ENCODE measurements around the gene BACH1.

The BACH1 gene

DNA sequence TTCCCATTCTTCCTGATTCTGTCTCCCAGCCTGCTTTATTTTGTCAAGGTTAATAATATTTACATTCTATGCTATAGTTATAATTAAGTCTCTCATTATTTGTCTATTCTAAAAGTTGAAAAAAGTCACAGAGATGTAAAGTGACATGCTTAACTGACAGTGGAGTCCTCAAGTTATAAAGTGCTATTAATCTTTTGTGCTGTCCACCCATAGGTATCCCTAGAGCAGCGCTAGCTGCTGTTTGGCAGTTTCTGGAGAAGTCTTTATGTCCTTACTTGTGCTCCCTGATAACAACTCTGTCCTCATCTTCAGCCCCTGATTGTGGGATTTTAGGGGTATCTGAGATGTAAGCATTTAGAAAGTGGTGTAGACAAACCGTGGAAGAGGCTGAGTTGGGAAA is 13.1 kb downstream of the BACH1 start:
- Histone ChIP-seq H3K4me1 (ENCODE audit: control insufficient read depth in 1 of 2, insufficient read depth in 2 of 2, low read length in 2 of 2) (peaks cover 6 to 10% of the 10 kb centered on the region in 2 donors), H3K4me3 (ENCODE audit: low read depth in 1 of 2, low read length in 2 of 2) (no peak overlapping the region), H3K36me3 (ENCODE audit: control insufficient read depth in 1 of 2, insufficient read depth in 2 of 2, low read length in 2 of 2) (no peaks in the 10 kb centered on the region), H3K27me3 (ENCODE audit: control insufficient read depth in 1 of 2, insufficient read depth in 2 of 2, low read length in 2 of 2) (no peaks in the 10 kb centered on the region), H3K9ac (ENCODE audit: low read depth in 1 of 2, low read length in 2 of 2) (no peak overlapping the region), H3K27ac (ENCODE audit: low read depth, low read length) (no peak overlapping the region), H3K9me3 (ENCODE audit: control insufficient read depth in 1 of 2, low read length in 2 of 2) (no peaks in the 10 kb centered on the region)

GRCh38 chr21:29312981-29313380 is 14.3 kb downstream of the BACH1 start:
- H3K9me3 ChIP-seq (ENCODE audit: control insufficient read depth in 1 of 2, low read length in 2 of 2) = no peaks in the 10 kb centered on the region
- no peak overlapping the region for H3K4me3 ChIP-seq (ENCODE audit: low read depth in 1 of 2, low read length in 2 of 2)
- H3K4me1 ChIP-seq (ENCODE audit: control insufficient read depth in 1 of 2, insufficient read depth in 2 of 2, low read length in 2 of 2) = peaks cover 2 to 4% of the 10 kb centered on the region in 2 donors
- H3K9ac ChIP-seq (ENCODE audit: low read depth in 1 of 2, low read length in 2 of 2) = no peak overlapping the region
- no peak overlapping the region for H3K27ac ChIP-seq (ENCODE audit: low read depth, low read length)
- H3K27me3 ChIP-seq (ENCODE audit: control insufficient read depth in 1 of 2, insufficient read depth in 2 of 2, low read length in 2 of 2) = no peaks in the 10 kb centered on the region
- H3K36me3 ChIP-seq (ENCODE audit: control insufficient read depth in 1 of 2, insufficient read depth in 2 of 2, low read length in 2 of 2) = no peaks in the 10 kb centered on the region

DNA sequence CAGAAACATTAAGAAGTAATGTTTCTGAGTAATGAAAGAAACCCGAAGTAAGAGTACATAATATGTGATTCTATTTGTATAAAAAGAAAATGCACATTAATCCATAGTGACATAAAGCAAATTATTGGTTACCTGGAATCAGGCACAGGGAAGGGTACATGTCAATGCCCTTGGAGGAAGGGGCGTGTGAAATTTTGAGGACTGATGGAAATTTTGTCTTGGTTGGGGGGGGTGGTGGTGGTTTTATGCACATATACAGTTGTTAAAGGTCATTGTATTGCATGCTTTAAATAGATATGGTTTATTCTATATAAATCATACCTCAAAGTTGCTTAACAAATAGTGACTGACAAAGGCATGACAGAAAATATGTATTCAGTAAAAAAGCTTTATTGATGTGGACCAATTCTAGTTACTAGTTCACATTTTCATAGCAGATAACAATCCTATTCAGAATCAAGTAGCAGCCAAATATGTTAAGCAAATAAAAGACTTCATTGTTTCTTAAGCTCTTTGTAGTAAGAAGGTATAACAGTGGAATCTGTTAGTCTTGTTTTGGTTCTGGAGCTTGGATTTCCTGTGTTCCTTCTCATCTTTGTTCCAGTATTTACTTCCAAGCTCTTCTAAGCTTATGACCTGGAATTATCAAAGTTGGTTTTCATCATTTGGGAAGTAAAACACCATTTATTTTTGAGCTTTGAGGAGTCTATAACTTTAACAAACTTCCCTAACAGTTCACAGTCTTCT is 15.1 kb downstream of the BACH1 start:
- peaks cover 4 to 9% of the 10 kb centered on the region in 2 donors for H3K4me1 ChIP-seq (ENCODE audit: control insufficient read depth in 1 of 2, insufficient read depth in 2 of 2, low read length in 2 of 2)
- H3K36me3 ChIP-seq (ENCODE audit: control insufficient read depth in 1 of 2, insufficient read depth in 2 of 2, low read length in 2 of 2) = no peaks in the 10 kb centered on the region
- H3K9me3 ChIP-seq (ENCODE audit: control insufficient read depth in 1 of 2, low read length in 2 of 2) = no peaks in the 10 kb centered on the region
- no peaks in the 10 kb centered on the region for H3K27me3 ChIP-seq (ENCODE audit: control insufficient read depth in 1 of 2, insufficient read depth in 2 of 2, low read length in 2 of 2)
- no peak overlapping the region for H3K4me3 ChIP-seq (ENCODE audit: low read depth in 1 of 2, low read length in 2 of 2)
- H3K27ac ChIP-seq (ENCODE audit: low read depth, low read length) = no peak overlapping the region
- no peak overlapping the region for H3K9ac ChIP-seq (ENCODE audit: low read depth in 1 of 2, low read length in 2 of 2)

DNA sequence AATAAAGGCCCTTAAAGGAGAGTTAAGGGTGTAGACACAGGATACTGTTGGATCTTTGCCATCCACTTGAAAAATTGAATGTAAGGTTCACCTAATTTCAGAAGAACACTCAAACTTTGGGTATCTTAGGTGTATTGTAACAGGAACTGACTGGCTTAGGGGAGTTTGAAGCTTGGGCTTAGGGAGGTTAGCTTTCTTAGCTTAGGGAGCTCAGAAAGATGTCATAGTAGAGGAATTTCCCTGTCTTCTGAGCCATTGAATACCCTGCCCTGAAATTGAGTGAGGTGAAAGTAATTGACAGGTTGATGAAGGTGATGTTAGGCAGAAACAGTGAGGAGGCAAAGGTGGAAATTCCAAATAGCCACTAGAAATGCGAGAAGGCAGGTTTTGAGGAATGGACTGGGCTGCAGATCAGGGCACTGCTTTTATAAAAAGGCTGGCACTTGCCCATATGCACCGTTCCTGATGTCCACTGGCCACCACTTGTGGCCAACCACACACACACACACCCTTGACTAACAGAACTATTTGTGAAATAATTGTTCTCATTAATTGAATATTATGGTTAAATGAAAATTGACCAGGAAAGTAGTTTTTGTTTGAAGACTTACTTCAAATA is 16.5 kb downstream of the BACH1 start:
- Histone ChIP-seq H3K4me1 (ENCODE audit: control insufficient read depth in 1 of 2, insufficient read depth in 2 of 2, low read length in 2 of 2) (peaks cover 12 to 17% of the 10 kb centered on the region in 2 donors), H3K4me3 (ENCODE audit: low read depth in 1 of 2, low read length in 2 of 2) (no peak overlapping the region), H3K9ac (ENCODE audit: low read depth in 1 of 2, low read length in 2 of 2) (no peak overlapping the region), H3K9me3 (ENCODE audit: control insufficient read depth in 1 of 2, low read length in 2 of 2) (no peaks in the 10 kb centered on the region), H3K36me3 (ENCODE audit: control insufficient read depth in 1 of 2, insufficient read depth in 2 of 2, low read length in 2 of 2) (no peaks in the 10 kb centered on the region), H3K27ac (ENCODE audit: low read depth, low read length) (no peak overlapping the region), H3K27me3 (ENCODE audit: control insufficient read depth in 1 of 2, insufficient read depth in 2 of 2, low read length in 2 of 2) (no peaks in the 10 kb centered on the region)

DNA sequence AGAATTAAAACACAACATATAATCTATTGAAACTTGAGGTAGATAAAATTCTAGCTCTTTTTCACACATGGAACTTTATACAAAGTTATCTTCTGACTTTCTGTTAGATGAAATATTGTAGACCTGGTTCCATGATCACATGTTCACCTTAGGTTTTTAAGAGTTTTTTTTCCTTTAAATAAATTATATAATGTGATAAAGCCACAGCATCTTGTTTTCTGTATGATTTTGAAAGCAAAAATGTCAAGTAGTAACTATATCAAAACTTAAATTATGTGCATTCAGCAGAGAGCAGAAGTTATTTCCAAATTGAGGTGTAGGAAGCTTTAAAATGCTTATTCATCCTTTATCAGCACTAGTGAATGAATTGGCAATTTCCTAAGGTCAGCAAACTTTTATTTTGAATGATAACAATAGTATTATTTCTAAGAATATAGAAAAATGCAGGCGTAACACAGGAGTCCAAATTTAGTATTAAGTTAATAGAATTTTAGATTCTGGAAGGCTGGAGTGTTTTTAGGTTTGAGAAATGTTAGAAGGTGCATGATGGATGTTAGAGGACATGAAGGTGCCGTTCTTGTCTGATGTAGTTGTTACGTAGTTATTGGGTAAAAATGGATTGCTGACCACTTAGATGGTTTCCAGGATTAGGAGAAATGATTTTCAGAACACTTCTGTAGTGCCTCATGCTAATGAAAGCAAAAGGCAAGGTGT is 17.5 kb downstream of the BACH1 start:
- no peak overlapping the region for H3K4me3 ChIP-seq (ENCODE audit: low read depth in 1 of 2, low read length in 2 of 2)
- no peak overlapping the region for H3K9ac ChIP-seq (ENCODE audit: low read depth in 1 of 2, low read length in 2 of 2)
- H3K27me3 ChIP-seq (ENCODE audit: control insufficient read depth in 1 of 2, insufficient read depth in 2 of 2, low read length in 2 of 2) = no peaks in the 10 kb centered on the region
- H3K36me3 ChIP-seq (ENCODE audit: control insufficient read depth in 1 of 2, insufficient read depth in 2 of 2, low read length in 2 of 2) = peaks cover 2% of the 10 kb centered on the region in 2 donors
- no peak overlapping the region for H3K27ac ChIP-seq (ENCODE audit: low read depth, low read length)
- peaks cover 12 to 17% of the 10 kb centered on the region in 2 donors for H3K4me1 ChIP-seq (ENCODE audit: control insufficient read depth in 1 of 2, insufficient read depth in 2 of 2, low read length in 2 of 2)
- H3K9me3 ChIP-seq (ENCODE audit: control insufficient read depth in 1 of 2, low read length in 2 of 2) = peaks cover 0 to 2% of the 10 kb centered on the region in 2 donors

- H3K4me3 ChIP-seq (ENCODE audit: low read depth in 1 of 2, low read length in 2 of 2) = no peak overlapping the region
- H3K36me3 ChIP-seq (ENCODE audit: control insufficient read depth in 1 of 2, insufficient read depth in 2 of 2, low read length in 2 of 2) = peaks cover 4 to 8% of the 10 kb centered on the region in 2 donors
- H3K27me3 ChIP-seq (ENCODE audit: control insufficient read depth in 1 of 2, insufficient read depth in 2 of 2, low read length in 2 of 2) = no peaks in the 10 kb centered on the region
- peaks cover 0 to 4% of the 10 kb centered on the region in 2 donors for H3K9me3 ChIP-seq (ENCODE audit: control insufficient read depth in 1 of 2, low read length in 2 of 2)
- no peak overlapping the region for H3K27ac ChIP-seq (ENCODE audit: low read depth, low read length)
- H3K4me1 ChIP-seq (ENCODE audit: control insufficient read depth in 1 of 2, insufficient read depth in 2 of 2, low read length in 2 of 2) = peaks cover 12 to 17% of the 10 kb centered on the region in 2 donors
- H3K9ac ChIP-seq (ENCODE audit: low read depth in 1 of 2, low read length in 2 of 2) = no peak overlapping the region
Measured at GRCh38 chr21:29316806-29317205, 18.1 kb downstream of the BACH1 start.

GRCh38 chr21:29318354-29318753 is 19.6 kb downstream of the BACH1 start:
- Histone ChIP-seq H3K27me3 (ENCODE audit: control insufficient read depth in 1 of 2, insufficient read depth in 2 of 2, low read length in 2 of 2) (no peaks in the 10 kb centered on the region), H3K4me1 (ENCODE audit: control insufficient read depth in 1 of 2, insufficient read depth in 2 of 2, low read length in 2 of 2) (peaks cover 15 to 17% of the 10 kb centered on the region in 2 donors), H3K9ac (ENCODE audit: low read depth in 1 of 2, low read length in 2 of 2) (no peak overlapping the region), H3K27ac (ENCODE audit: low read depth, low read length) (no peak overlapping the region), H3K4me3 (ENCODE audit: low read depth in 1 of 2, low read length in 2 of 2) (no peak overlapping the region), H3K36me3 (ENCODE audit: control insufficient read depth in 1 of 2, insufficient read depth in 2 of 2, low read length in 2 of 2) (peaks cover 4 to 10% of the 10 kb centered on the region in 2 donors), H3K9me3 (ENCODE audit: control insufficient read depth in 1 of 2, low read length in 2 of 2) (peaks cover 0 to 4% of the 10 kb centered on the region in 2 donors)

DNA sequence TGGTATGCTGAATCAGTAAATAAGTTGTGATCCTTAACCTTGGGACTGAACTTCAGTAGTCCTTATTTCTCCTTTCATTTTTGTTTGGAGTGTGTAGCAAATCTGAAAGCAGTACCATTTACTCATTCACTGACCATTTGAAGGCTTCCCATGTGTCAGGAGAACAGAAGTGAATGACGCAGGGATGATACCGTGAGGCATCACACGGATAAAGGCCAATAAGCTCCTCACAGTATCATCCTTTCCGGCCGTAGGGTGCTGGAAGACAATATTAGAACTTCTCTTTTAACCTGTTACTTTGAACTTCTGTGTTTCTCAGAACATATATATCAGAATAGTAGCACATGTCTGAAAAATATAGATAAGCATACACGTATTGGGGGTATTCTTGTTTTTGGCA is 21.3 kb downstream of the BACH1 start:
- Histone ChIP-seq H3K36me3 (ENCODE audit: control insufficient read depth in 1 of 2, insufficient read depth in 2 of 2, low read length in 2 of 2) (peaks cover 4 to 10% of the 10 kb centered on the region in 2 donors), H3K9ac (ENCODE audit: low read depth in 1 of 2, low read length in 2 of 2) (no peak overlapping the region), H3K4me1 (ENCODE audit: control insufficient read depth in 1 of 2, insufficient read depth in 2 of 2, low read length in 2 of 2) (peaks cover 17 to 18% of the 10 kb centered on the region in 2 donors), H3K4me3 (ENCODE audit: low read depth in 1 of 2, low read length in 2 of 2) (no peak overlapping the region), H3K9me3 (ENCODE audit: control insufficient read depth in 1 of 2, low read length in 2 of 2) (peaks cover 0 to 4% of the 10 kb centered on the region in 2 donors), H3K27ac (ENCODE audit: low read depth, low read length) (no peak overlapping the region), H3K27me3 (ENCODE audit: control insufficient read depth in 1 of 2, insufficient read depth in 2 of 2, low read length in 2 of 2) (no peaks in the 10 kb centered on the region)

DNA sequence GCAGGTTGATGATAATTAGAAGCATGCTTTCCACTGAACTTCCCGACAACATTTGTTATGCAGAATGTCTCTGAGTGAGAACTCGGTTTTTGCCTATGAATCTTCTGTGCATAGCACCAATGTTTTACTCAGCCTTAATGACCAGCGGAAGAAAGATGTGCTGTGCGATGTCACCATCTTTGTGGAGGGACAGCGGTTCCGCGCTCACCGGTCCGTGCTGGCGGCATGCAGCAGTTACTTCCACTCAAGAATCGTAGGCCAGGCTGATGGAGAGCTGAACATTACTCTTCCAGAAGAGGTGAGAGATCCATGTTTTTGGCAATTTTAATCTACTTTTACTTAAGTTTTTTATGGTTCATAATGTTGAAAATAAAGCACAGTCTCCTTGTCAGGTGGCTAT is 22.5 kb downstream of the BACH1 start:
- H3K36me3 ChIP-seq (ENCODE audit: control insufficient read depth in 1 of 2, insufficient read depth in 2 of 2, low read length in 2 of 2) = peaks cover 6 to 13% of the 10 kb centered on the region in 2 donors
- H3K27me3 ChIP-seq (ENCODE audit: control insufficient read depth in 1 of 2, insufficient read depth in 2 of 2, low read length in 2 of 2) = no peaks in the 10 kb centered on the region
- no peak overlapping the region for H3K27ac ChIP-seq (ENCODE audit: low read depth, low read length)
- peaks cover 0 to 4% of the 10 kb centered on the region in 2 donors for H3K9me3 ChIP-seq (ENCODE audit: control insufficient read depth in 1 of 2, low read length in 2 of 2)
- no peak overlapping the region for H3K9ac ChIP-seq (ENCODE audit: low read depth in 1 of 2, low read length in 2 of 2)
- H3K4me1 ChIP-seq (ENCODE audit: control insufficient read depth in 1 of 2, insufficient read depth in 2 of 2, low read length in 2 of 2) = peaks cover 15 to 17% of the 10 kb centered on the region in 2 donors
- H3K4me3 ChIP-seq (ENCODE audit: low read depth in 1 of 2, low read length in 2 of 2) = no peak overlapping the region

Measured in duodenal mucosa (tissue), 2 donors.